ENCODE results near the gene KCNN1.
"Not testable (repeated sequence)": the region's sequence is repeated elsewhere in the genome, so short reads cannot be mapped to it uniquely, and the experiment has no call there.

The KCNN1 gene

GRCh38 chr19:17966550-17967256 lies at the start of gene KCNN1:
Gene KCNN1 (plus strand): TSS chr19:17967107. CDS start chr19:17973889, 6,782 bp downstream.
- peak; percentile 53 for DNase-seq (ENCODE audit: low spot score)

GRCh38 chr19:17918151-17918550 lies 48.8 kb upstream of the KCNN1 start:
- not testable (repeated sequence) for DNase-seq (ENCODE audit: low spot score)

- DNase-seq (ENCODE audit: low spot score): not testable (repeated sequence)
Observed at GRCh38 chr19:17919122-17919521, 47.8 kb upstream of the KCNN1 start.

GRCh38 chr19:17920527-17920926 lies 46.4 kb upstream of the KCNN1 start:
- no peak for DNase-seq (ENCODE audit: low spot score)

- DNase-seq (ENCODE audit: low spot score): no peak
Observed at GRCh38 chr19:17922138-17922537, 44.8 kb upstream of the KCNN1 start.

- no peak for DNase-seq (ENCODE audit: low spot score)
Observed at GRCh38 chr19:17926044-17926443, 40.9 kb upstream of the KCNN1 start.

- no peak for DNase-seq (ENCODE audit: low spot score)
Observed at GRCh38 chr19:17929056-17929455, 37.9 kb upstream of the KCNN1 start.

- DNase-seq (ENCODE audit: low spot score): no peak
Observed at GRCh38 chr19:17931532-17932191, 35.2 kb upstream of the KCNN1 start.

- DNase-seq (ENCODE audit: low spot score): peak; percentile 96
Observed at GRCh38 chr19:17932485-17933338, 34.2 kb upstream of the KCNN1 start, which contains the start of gene CCDC124. Gene CCDC124 (plus strand): TSS chr19:17933015. CDS start chr19:17936421, 3,406 bp downstream.

- no peak for DNase-seq (ENCODE audit: low spot score)
Observed at GRCh38 chr19:17933414-17934129, 33.3 kb upstream of the KCNN1 start.

- no peak for DNase-seq (ENCODE audit: low spot score)
Observed at GRCh38 chr19:17936379-17936778, 30.5 kb upstream of the KCNN1 start.

- DNase-seq (ENCODE audit: low spot score): no peak
Observed at GRCh38 chr19:17937371-17937900, 29.5 kb upstream of the KCNN1 start.

- peak; percentile 93 for DNase-seq (ENCODE audit: low spot score)
Observed at GRCh38 chr19:17938092-17938845, 28.6 kb upstream of the KCNN1 start.

GRCh38 chr19:17942181-17942580 lies 24.7 kb upstream of the KCNN1 start:
- no peak for DNase-seq (ENCODE audit: low spot score)

- DNase-seq (ENCODE audit: low spot score): no peak
Observed at GRCh38 chr19:17942582-17943273, 24.2 kb upstream of the KCNN1 start.

- DNase-seq (ENCODE audit: low spot score): no peak
Observed at GRCh38 chr19:17943274-17944221, 23.4 kb upstream of the KCNN1 start.

GRCh38 chr19:17944301-17944700 lies 22.6 kb upstream of the KCNN1 start:
- peak; percentile 89 for DNase-seq (ENCODE audit: low spot score)

GRCh38 chr19:17946965-17947784 lies 19.7 kb upstream of the KCNN1 start:
- DNase-seq (ENCODE audit: low spot score): no peak

Data from GM03348 (cell line).